GM12878 (cell line): Measurements from ENCODE around the gene BBC3. TPM values are rescaled to one million over a fixed set of nuclear protein-coding genes. Genes with fewer than 3 reads are reported as not detected.
A peak's percentile ranks its signal among the peaks of the same experiment; 100 is the strongest.

Experiments
- ATAC-seq: fragments of 200-7000 bp; cut with Tn5 transposase; 3 replicates; pipeline ENCODE4 v1.9.1; 2020; ENCODE audit warnings: mild to moderate bottlenecking, moderate library complexity
- BruUV-seq: library from RNA; stranded (reverse); fragments of 400-500 nt; replicated peaks from 2 replicates; lab custom pipeline; 2021; lab: Mats Ljungman, UMichigan
- CTCF ChIA-PET: fragments of 300-600 bp; sonication (Branson Sonifier 250); formaldehyde crosslinking; extraction: SDS; loops from one replicate; lab custom pipeline; 2021; ENCODE audit warnings: inconsistent platforms; lab: Yijun Ruan, JAX
- POLR2A ChIA-PET: fragments of 350-600 bp; formaldehyde crosslinking; extraction: SDS; loops from one replicate; lab custom pipeline; 2021; ENCODE audit warnings: inconsistent platforms; lab: Charles Lee
- RAD21 ChIA-PET: fragments of 300-600 bp; sonication (Branson Sonifier 250); formaldehyde crosslinking; loops from one replicate; lab custom pipeline; 2023; ENCODE audit warnings: antibody characterized with exemption; ENCODE audit not compliant: unreplicated experiment; lab: Charles Lee
- SMC1A ChIA-PET: fragments of 300-600 bp; sonication (Branson Sonifier 250); formaldehyde crosslinking; loops from one replicate; lab custom pipeline; 2023; ENCODE audit not compliant: unreplicated experiment, uncharacterized antibody; lab: Charles Lee
- DNase-seq: peaks from one replicate; pipeline ENCODE4 v3.0.0-alpha.2; 2011; ENCODE audit warnings: low read depth, low spot score
- FAIRE-seq: peaks from 3 replicates; lab custom pipeline; 2011; peaks lifted over from hg19 to GRCh38; lab: Jason Lieb, UNC
- H2AFZ ChIP-seq: 2 replicates; pipeline ENCODE4 v1.6.0; 2011; ENCODE audit warnings: low read depth, low read length, control low read depth; ENCODE audit not compliant: control insufficient read depth
- H3K27ac ChIP-seq: 2 replicates; pipeline ENCODE4 v1.5.1; 2011; ENCODE audit warnings: control low read depth; ENCODE audit not compliant: control insufficient read depth, insufficient read depth
- H3K27me3 ChIP-seq, 2 experiments: replicated peaks in 1 of 2; 2 replicates each; pipeline versions ENCODE4 v1.6.0 to v1.6.1; 2011; ENCODE audit warnings: low read length in 1 of 2; ENCODE audit not compliant: control insufficient read depth in 2 of 2, insufficient read depth in 2 of 2
- H3K36me3 ChIP-seq, 2 experiments: 2 replicates each; pipeline ENCODE4 v1.5.1; 2011; ENCODE audit warnings: low read length in 1 of 2; ENCODE audit not compliant: control insufficient read depth in 2 of 2, insufficient read depth in 2 of 2
- H3K4me1 ChIP-seq: 2 replicates; pipeline ENCODE4 v1.6.1; 2011; ENCODE audit warnings: mild to moderate bottlenecking, low read length, moderate library complexity, mixed read lengths; ENCODE audit not compliant: control insufficient read depth, insufficient read depth
- H3K4me2 ChIP-seq: 2 replicates; pipeline ENCODE4 v1.6.0; 2011; ENCODE audit warnings: control low read depth; ENCODE audit not compliant: control insufficient read depth, insufficient read depth
- H3K4me3 ChIP-seq: fragments of 200-600 bp; sonication (generic); 2 replicates; pipeline ENCODE4 v1.5.1; 2016
- H3K79me2 ChIP-seq: 2 replicates; pipeline ENCODE4 v1.6.0; 2011; ENCODE audit warnings: low read length; ENCODE audit not compliant: control insufficient read depth, insufficient read depth
- H3K9ac ChIP-seq: 2 replicates; pipeline ENCODE4 v1.8.0; 2011; ENCODE audit warnings: low read length, control low read depth, mixed read lengths; ENCODE audit not compliant: control insufficient read depth, insufficient read depth
- H3K9me3 ChIP-seq: replicated peaks from 3 replicates; pipeline ENCODE4 v1.5.1; 2011; ENCODE audit warnings: mild to moderate bottlenecking, low read length; ENCODE audit not compliant: control insufficient read depth, insufficient read depth
- H4K20me1 ChIP-seq: 2 replicates; pipeline ENCODE4 v1.6.0; 2011; ENCODE audit not compliant: control insufficient read depth, insufficient read depth
- BACH1 ChIP-seq: fragments of 450-650 bp; IDR thresholded peaks from 2 replicates; pipeline ENCODE4 v1.6.1; 2017; ENCODE audit warnings: mild to moderate bottlenecking, borderline replicate concordance
- BMI1 ChIP-seq: fragments of 450-650 bp; IDR thresholded peaks from 2 replicates; pipeline ENCODE4 v1.6.1; 2016; ENCODE audit warnings: mild to moderate bottlenecking, moderate library complexity, borderline replicate concordance
- CBX3 ChIP-seq: fragments of 200-600 bp; sonication (generic); IDR thresholded peaks from 2 replicates; pipeline ENCODE4 v1.6.1; 2016; ENCODE audit warnings: low read depth, borderline replicate concordance
- CBX5 ChIP-seq: sonication (generic); IDR thresholded peaks from 2 replicates; pipeline ENCODE4 v1.6.1; 2016; ENCODE audit warnings: low read depth, moderate library complexity, mild to moderate bottlenecking, inconsistent platforms
- CHD2 ChIP-seq: IDR thresholded peaks from 2 replicates; pipeline ENCODE4 v1.6.1; 2011; ENCODE audit warnings: low read depth, low read length, improper control_type of control experiment, borderline replicate concordance
- ESRRA ChIP-seq: IDR thresholded peaks from 2 replicates; pipeline ENCODE4 v1.6.1; 2012; ENCODE audit warnings: mild to moderate bottlenecking, low read length, improper control_type of control experiment
- IRF4 ChIP-seq: IDR thresholded peaks from 2 replicates; pipeline ENCODE4 v1.6.1; 2011; ENCODE audit warnings: low read depth, low read length
- LARP7 ChIP-seq: fragments of 450-650 bp; IDR thresholded peaks from 2 replicates; pipeline ENCODE4 v1.6.1; 2017; ENCODE audit warnings: mild to moderate bottlenecking
- NFYA ChIP-seq: IDR thresholded peaks from 2 replicates; pipeline ENCODE4 v1.6.1; 2011; ENCODE audit warnings: low read depth, mild to moderate bottlenecking, low read length, improper control_type of control experiment, borderline replicate concordance
- PAX8 ChIP-seq: fragments of 450-650 bp; IDR thresholded peaks from 2 replicates; pipeline ENCODE4 v1.6.1; 2017; ENCODE audit warnings: mild to moderate bottlenecking, moderate library complexity
- PML ChIP-seq: IDR thresholded peaks from 2 replicates; pipeline ENCODE4 v1.6.1; 2012; ENCODE audit warnings: low read length, inconsistent platforms
- POU2F2 ChIP-seq: IDR thresholded peaks from 3 replicates; pipeline ENCODE4 v1.6.1; 2011; ENCODE audit warnings: low read depth, mild to moderate bottlenecking, low read length, borderline replicate concordance
- RCOR1 ChIP-seq: conservative IDR thresholded peaks from 2 replicates; pipeline ENCODE4 v1.6.1; 2012; ENCODE audit warnings: low read depth, low read length, improper control_type of control experiment
- SMAD1 ChIP-seq: fragments of 450-650 bp; IDR thresholded peaks from 2 replicates; pipeline ENCODE4 v1.6.1; 2018; ENCODE audit warnings: mild to moderate bottlenecking, low read depth; ENCODE audit not compliant: partially characterized antibody
- STAT3 ChIP-seq: IDR thresholded peaks from 2 replicates; pipeline ENCODE4 v1.6.1; 2011; ENCODE audit warnings: low read depth, low read length, improper control_type of control experiment
- ZBTB40 ChIP-seq: fragments of 450-650 bp; IDR thresholded peaks from 2 replicates; pipeline ENCODE4 v1.6.1; 2016; ENCODE audit warnings: mild to moderate bottlenecking, moderate library complexity, borderline replicate concordance
- ZNF24 ChIP-seq: fragments of 450-650 bp; IDR thresholded peaks from 2 replicates; pipeline ENCODE4 v1.6.1; 2017; ENCODE audit warnings: antibody characterized with exemption, mild to moderate bottlenecking
- ZNF622 ChIP-seq: fragments of 450-650 bp; IDR thresholded peaks from 2 replicates; pipeline ENCODE4 v1.6.1; 2017; ENCODE audit warnings: mild to moderate bottlenecking, inconsistent platforms
- ZZZ3 ChIP-seq: IDR thresholded peaks from 2 replicates; pipeline ENCODE4 v1.6.1; 2011; ENCODE audit warnings: low read depth; ENCODE audit not compliant: control insufficient read depth, insufficient read length
- WGBS: methylation state at CpG from one replicate; pipeline ENCODE4 v1.1.6; 2016; ENCODE audit warnings: low lambda C conversion rate; ENCODE audit not compliant: insufficient replicate concordance, insufficient coverage; ENCODE audit errors: missing lambda C conversion rate; 5-methylcytosine and 5-hydroxymethylcytosine counted together
- in situ Hi-C: fragments of 300-500 bp; cut with MboI; formaldehyde crosslinking; loops from 9 replicates; pipeline ENCODE4 v1.14.3; 2018; ENCODE audit warnings: mixed read lengths
- intact Hi-C: fragments of 100-400 bp; cut with micrococcal nuclease; formaldehyde crosslinking; loops from one replicate; pipeline ENCODE4 v1.14.2; 2022; ENCODE audit not compliant: unreplicated experiment
- polyA plus RNA-seq, 11 experiments: library from polyadenylated mRNA; depleted of rRNA in 4 of 11; unstranded in 6 of 11; stranded (reverse) in 5 of 11; fragments of >200 nt; fragmentation: Nextera tagmentation in 4 of 11; fragmentation: Illumina TruSeq in 1 of 11; extraction: Ambion mirVana in 4 of 11; extraction: Trizol in 1 of 11; gene quantifications; 1 replicate in 1 of 11; 2 replicates in 10 of 11; pipeline versions ENCODE4 v1.2.1 to v1.2.3, GENCODE V29; 2011 to 2016; ENCODE audit warnings: inconsistent platforms in 2 of 11, missing spikeins in 2 of 11, low read depth in 1 of 11
- total RNA-seq, 4 experiments: library from RNA; depleted of rRNA in 3 of 4; stranded (reverse); fragments of >200 nt in 3 of 4; fragmentation: Illumina TruSeq in 1 of 4; extraction: Trizol in 1 of 4; gene quantifications; 2 replicates each; pipeline versions ENCODE4 v1.2.1 to v1.2.3, GENCODE V29; 2013 to 2021
- TF ChIP-seq, protein P1 (sequence below): fragments of 150-350 bp; IDR thresholded peaks from 2 replicates; pipeline ENCODE4 v1.6.1; 2014; ENCODE audit warnings: mild to moderate bottlenecking, low read depth, low read length

Gene BBC3
- total and polyA plus RNA-seq, 10 of the 15 experiments (the other 5 are each of a cell fraction or from before 2014, with no cell fraction given), result 0.10 to 17.9 (median 7.5) TPM

DNA sequence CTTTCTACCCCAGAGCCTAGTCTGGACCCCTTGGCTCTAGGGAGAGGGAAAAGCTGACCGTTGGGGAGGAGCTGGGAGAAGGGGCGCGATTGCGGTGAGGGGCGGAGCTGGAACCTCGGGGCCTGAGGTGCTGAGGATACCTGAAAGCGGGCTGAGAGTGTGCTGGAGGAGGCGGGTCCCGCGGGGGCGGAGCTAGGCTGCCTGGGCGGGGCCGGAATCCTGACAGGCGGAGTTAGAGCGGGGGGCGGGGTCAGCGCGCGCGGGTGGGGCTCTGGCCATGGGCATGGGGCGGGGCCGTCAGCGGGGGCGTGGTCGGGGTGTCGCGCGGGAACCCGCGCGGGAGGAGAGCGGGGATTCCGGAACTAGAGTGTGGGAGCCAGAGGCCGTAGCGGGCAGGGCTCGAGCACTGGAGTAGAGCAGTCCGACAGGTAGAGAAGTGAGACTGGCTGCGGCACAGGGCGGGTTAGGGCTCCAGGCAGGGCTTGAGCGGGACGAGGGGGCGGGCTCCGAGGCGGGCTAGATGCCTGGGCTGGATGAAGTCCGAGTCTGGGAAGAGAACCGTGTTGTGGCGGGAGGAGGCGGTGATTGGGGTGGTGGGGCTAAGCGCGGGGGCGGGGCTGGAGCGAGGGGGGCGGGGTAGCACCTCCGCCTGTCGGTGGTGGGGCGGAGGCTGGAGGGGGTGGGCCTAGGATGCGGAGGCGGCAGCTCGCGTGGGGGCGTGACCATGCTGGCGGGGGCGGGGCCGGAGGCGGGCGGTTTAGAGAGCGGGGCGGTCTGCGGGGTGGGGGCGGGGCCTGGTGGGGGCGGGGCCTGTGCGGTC, 43.3 kb upstream of the BBC3 start, which contains the start of gene INAFM1:
Gene INAFM1, plus strand, starts transcription at position 815 of the 820 bp plus-strand sequence. CDS start 35 bp downstream, outside the sequence.
- ChIA-PET POLR2A (interaction anchor here (0.6 to 3.6 kb wide), 18 partner anchors 12 to 654 kb away, joined by 3 to 39 read pairs (median 4); partner anchors contain the start of genes CCDC9 and DHX34), RAD21 (interaction anchor here (0.5 to 2.4 kb wide), 15 partner anchors 10 to 244 kb away, joined by 3 to 39 read pairs (median 4); partner anchors contain the start of genes CCDC9 and DHX34), SMC1A (interaction anchor here (1.0 to 2.8 kb wide), 7 partner anchors 10 to 154 kb away, joined by 3 to 9 read pairs (median 5); partner anchors contain the start of gene CCDC9), CTCF (interaction anchor here (0.8 to 4.0 kb wide), 7 partner anchors 10 to 115 kb away, joined by 3 to 28 read pairs (median 4); partner anchors contain the start of genes CCDC9 and DHX34)
- Histone ChIP-seq H3K27me3 (no peaks in the 10 kb centered on the region), H3K9ac (peak within 1 kb of the TSS; percentile 99), H4K20me1 (peaks cover 4% of the 10 kb centered on the region; the same call in 1 of the 2 replicates), H2AFZ (peak within 1 kb of the TSS; percentile 78), H3K36me3 (peaks cover 0 to 1% of the 10 kb centered on the region in 2 experiments; a peak in 2 of 4 replicates), H3K4me1 (peaks cover 10% of the 10 kb centered on the region), H3K9me3 (no peaks in the 10 kb centered on the region), H3K27ac (peak within 1 kb of the TSS; percentile 99), H3K79me2 (no peaks in the 10 kb centered on the region; the same call in 1 of the 2 replicates), H3K4me3 (peak within 1 kb of the TSS; percentile 86), H3K4me2 (peak within 1 kb of the TSS; percentile 98)
- under 1% methylated on average over 22 of the region's 72 CpGs for WGBS
- in situ Hi-C loops, result no loop called here
- intact Hi-C loops, result no loop called here
- FAIRE-seq (peak; percentile 80), DNase-seq (peak; percentile 67), ATAC-seq (peak; percentile 87)
- BruUV-seq, result no TSS peak
- TF ChIP-seq PAX8, result no peak
- TF ChIP-seq PML, result no peak
- TF ChIP-seq IRF4, result no peak
- no peak for TF ChIP-seq ZNF622
- peak; percentile 85 for TF ChIP-seq BACH1
- no peak; the same call in 2 of the 3 replicates for TF ChIP-seq POU2F2
- no peak for TF ChIP-seq ESRRA
- TF ChIP-seq, protein P1, sequence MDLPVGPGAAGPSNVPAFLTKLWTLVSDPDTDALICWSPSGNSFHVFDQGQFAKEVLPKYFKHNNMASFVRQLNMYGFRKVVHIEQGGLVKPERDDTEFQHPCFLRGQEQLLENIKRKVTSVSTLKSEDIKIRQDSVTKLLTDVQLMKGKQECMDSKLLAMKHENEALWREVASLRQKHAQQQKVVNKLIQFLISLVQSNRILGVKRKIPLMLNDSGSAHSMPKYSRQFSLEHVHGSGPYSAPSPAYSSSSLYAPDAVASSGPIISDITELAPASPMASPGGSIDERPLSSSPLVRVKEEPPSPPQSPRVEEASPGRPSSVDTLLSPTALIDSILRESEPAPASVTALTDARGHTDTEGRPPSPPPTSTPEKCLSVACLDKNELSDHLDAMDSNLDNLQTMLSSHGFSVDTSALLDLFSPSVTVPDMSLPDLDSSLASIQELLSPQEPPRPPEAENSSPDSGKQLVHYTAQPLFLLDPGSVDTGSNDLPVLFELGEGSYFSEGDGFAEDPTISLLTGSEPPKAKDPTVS, result no peak
- no peak for TF ChIP-seq ZZZ3
- TF ChIP-seq LARP7, result no peak
- no peak for TF ChIP-seq CBX5
- no peak for TF ChIP-seq BMI1
- no peak for TF ChIP-seq CBX3
- no peak for TF ChIP-seq ZNF24
- TF ChIP-seq SMAD1, result no peak
- no peak for TF ChIP-seq RCOR1
- peak; percentile 87 for TF ChIP-seq CHD2
- no peak for TF ChIP-seq STAT3
- no peak for TF ChIP-seq NFYA
- no peak for TF ChIP-seq ZBTB40
